ENCODE measurements around the gene FAM107B. TPM values are rescaled to one million over a fixed set of nuclear protein-coding genes. Genes with fewer than 3 reads are reported as not detected.
A peak's percentile ranks its signal among the peaks of the same experiment; 100 is the strongest.

FAM107B gene
- total and polyA plus RNA-seq, 11 donors, result 1.9 to 27.6 (median 4.9) TPM

- TF ChIP-seq POLR2A (IDR thresholded peaks at IDR 0.05), result no peak
- TF ChIP-seq CTCF (IDR thresholded peaks at IDR 0.05), result no peak
- Histone ChIP-seq H3K4me1 (peaks cover 0 to 14% (median 0%) of the 10 kb centered on the region in 12 donors), H3K4me3 (no peak overlapping the region), H3K9me3 (no peaks in the 10 kb centered on the region), H3K36me3 (no peaks in the 10 kb centered on the region), H3K27ac (no peak overlapping the region), H3K27me3 (peaks cover 0 to 4% (median 0%) of the 10 kb centered on the region in 9 donors)
- intact Hi-C loops (cut with DNase I), result loop anchor here in 8 of 10 donors (2.0 to 10.0 kb wide), 6 partner anchors 91 to 691 kb away; no protein-coding TSS in a partner anchor
- WGBS, 4 donors, result 84 to 95% (median 93%) methylated on average over 5 of the region's 5 CpGs
- DNase-seq (no peak), ATAC-seq (no peak)
Measured at GRCh38 chr10:14476006-14476405, 298.7 kb downstream of the FAM107B start.

- intact Hi-C loops (cut with DNase I), result loop anchor here in 8 of 10 donors (5.0 to 10.0 kb wide), 5 partner anchors 90 to 690 kb away; no protein-coding TSS in a partner anchor
- peak in 3 of 4 donors; percentile 48 to 81 (median 49) for ATAC-seq
- 64 to 71% (median 69%) methylated on average over 3 of the region's 3 CpGs for WGBS, 4 donors
- Histone ChIP-seq H3K4me3 (no peak overlapping the region), H3K4me1 (peaks cover 0 to 14% (median 0%) of the 10 kb centered on the region in 12 donors), H3K27ac (no peak overlapping the region), H3K27me3 (peaks cover 0 to 4% (median 0%) of the 10 kb centered on the region in 9 donors), H3K36me3 (no peaks in the 10 kb centered on the region), H3K9me3 (no peaks in the 10 kb centered on the region)
- TF ChIP-seq CTCF (IDR thresholded peaks at IDR 0.05) (no peak), POLR2A (IDR thresholded peaks at IDR 0.05) (no peak)
- peak in 3 of 5 donors; percentile 35 to 42 (median 39) for DNase-seq
Measured at GRCh38 chr10:14474656-14475055, 300.0 kb downstream of the FAM107B start.

GRCh38 chr10:14470920-14471319, 303.8 kb downstream of the FAM107B start:
- no peak overlapping the region for H3K4me3 ChIP-seq
- ATAC-seq (no peak), DNase-seq (no peak)
- TF ChIP-seq CTCF (IDR thresholded peaks at IDR 0.05), result no peak
- no peak for TF ChIP-seq POLR2A (IDR thresholded peaks at IDR 0.05)
- H3K9me3 ChIP-seq, result no peaks in the 10 kb centered on the region
- intact Hi-C loops (cut with DNase I), result loop anchor here in 5 of 10 donors (10.0 kb wide), 2 partner anchors 86 to 686 kb away; no protein-coding TSS in a partner anchor
- no peaks in the 10 kb centered on the region for H3K36me3 ChIP-seq
- no peak overlapping the region for H3K27ac ChIP-seq
- WGBS, 4 donors, result 95 to 98% (median 97%) methylated on average over 6 of the region's 6 CpGs
- H3K4me1 ChIP-seq, result peaks cover 0 to 7% (median 0%) of the 10 kb centered on the region in 12 donors
- H3K27me3 ChIP-seq, result peaks cover 0 to 12% (median 0%) of the 10 kb centered on the region in 9 donors

GRCh38 chr10:14468726-14469125, 306.0 kb downstream of the FAM107B start:
- Histone ChIP-seq H3K27ac (no peak overlapping the region), H3K36me3 (no peaks in the 10 kb centered on the region), H3K4me1 (no peaks in the 10 kb centered on the region), H3K27me3 (peaks cover 0 to 12% (median 0%) of the 10 kb centered on the region in 9 donors), H3K9me3 (peaks cover 0 to 8% (median 0%) of the 10 kb centered on the region in 12 donors), H3K4me3 (no peak overlapping the region)
- no peak for TF ChIP-seq CTCF (IDR thresholded peaks at IDR 0.05)
- no peak for TF ChIP-seq POLR2A (IDR thresholded peaks at IDR 0.05)
- intact Hi-C loops (cut with DNase I), result no loop called here
- 61 to 71% (median 69%) methylated on average over 3 of the region's 3 CpGs for WGBS, 4 donors
- DNase-seq, result no peak
- ATAC-seq, result no peak

Other genes with a start within 250 kb of the FAM107B start
- 1 to 10 TPM; 1.7 to 5.4 (median 4.1) TPM for gene CDNF, start 63.1 kb upstream of the FAM107B start, total RNA-seq
- gene CDNF, start 63.1 kb upstream of the FAM107B start, polyA plus RNA-seq, result 1 to 10 TPM in 1 of 2 donors, under 1 TPM in 1; 0.61 to 2.8 TPM
- gene HSPA14, start 63.4 kb upstream of the FAM107B start, total RNA-seq, result 10 to 100 TPM in 1 of 9 donors, 1 to 10 TPM in 8; 6.2 to 11.1 (median 8.3) TPM
- 10 to 100 TPM in 1 of 2 donors, 1 to 10 TPM in 1; 6.8 to 16.9 TPM for gene HSPA14, start 63.4 kb upstream of the FAM107B start, polyA plus RNA-seq
- 1 to 10 TPM; 4.5 to 8.1 (median 5.6) TPM for gene MSANTD7, start 63.4 kb upstream of the FAM107B start, total RNA-seq
- gene MSANTD7, start 63.4 kb upstream of the FAM107B start, polyA plus RNA-seq, result 1 to 10 TPM; 1.3 to 5.6 TPM
- 1 to 10 TPM; 1.3 to 8.4 (median 5.5) TPM for gene SUV39H2, start 104.0 kb upstream of the FAM107B start, total RNA-seq
- 1 to 10 TPM; 1.7 to 3.2 TPM for gene SUV39H2, start 104.0 kb upstream of the FAM107B start, polyA plus RNA-seq
- gene DCLRE1C, start 179.2 kb upstream of the FAM107B start, total RNA-seq, result 1 to 10 TPM; 2.5 to 9.6 (median 5.3) TPM
- 1 to 10 TPM; 2.0 to 5.9 TPM for gene DCLRE1C, start 179.2 kb upstream of the FAM107B start, polyA plus RNA-seq
- gene MEIG1, start 184.5 kb upstream of the FAM107B start, total RNA-seq, result under 1 TPM in 1 of 9 donors, not detected in 8; 0.85 TPM
- gene MEIG1, start 184.5 kb upstream of the FAM107B start, polyA plus RNA-seq, result not detected

Measured in heart left ventricle (tissue), 16 donors.